ENCODE results near the gene GAS7.
"Not testable (repeated sequence)": the region's sequence is repeated elsewhere in the genome, so short reads cannot be mapped to it uniquely, and the experiment has no call there.

The GAS7 gene

GRCh38 chr17:10016958-10017570, 181.3 kb downstream of the GAS7 start:
- not testable (repeated sequence) for H3K27ac ChIP-seq (ENCODE audit: low read depth, low read length); H3K36me3 ChIP-seq (ENCODE audit: control insufficient read depth, insufficient read depth, low read length); H3K9me3 ChIP-seq (ENCODE audit: control insufficient read depth, insufficient read depth, low read depth, low read length); H3K27me3 ChIP-seq (ENCODE audit: control insufficient read depth, insufficient read depth, low read length); H3K4me3 ChIP-seq (ENCODE audit: low read depth, low read length); H3K9ac ChIP-seq (ENCODE audit: low read length)
- H3K4me1 ChIP-seq (ENCODE audit: control insufficient read depth, insufficient read depth, low read length) = peaks cover 31% of the 10 kb centered on the region

- Histone ChIP-seq H3K9ac (ENCODE audit: low read length) (no peak overlapping the region), H3K4me3 (ENCODE audit: low read depth, low read length) (no peak overlapping the region), H3K4me1 (ENCODE audit: control insufficient read depth, insufficient read depth, low read length) (peaks cover 20% of the 10 kb centered on the region), H3K27ac (ENCODE audit: low read depth, low read length) (no peak overlapping the region), H3K36me3 (ENCODE audit: control insufficient read depth, insufficient read depth, low read length) (no peaks in the 10 kb centered on the region), H3K27me3 (ENCODE audit: control insufficient read depth, insufficient read depth, low read length) (no peaks in the 10 kb centered on the region), H3K9me3 (ENCODE audit: control insufficient read depth, insufficient read depth, low read depth, low read length) (no peaks in the 10 kb centered on the region)
Observed at GRCh38 chr17:10013365-10014112, 184.9 kb downstream of the GAS7 start.

GRCh38 chr17:10010752-10011151, 187.7 kb downstream of the GAS7 start:
- Histone ChIP-seq H3K27ac (ENCODE audit: low read depth, low read length) (no peak overlapping the region), H3K27me3 (ENCODE audit: control insufficient read depth, insufficient read depth, low read length) (no peaks in the 10 kb centered on the region), H3K9ac (ENCODE audit: low read length) (no peak overlapping the region), H3K9me3 (ENCODE audit: control insufficient read depth, insufficient read depth, low read depth, low read length) (no peaks in the 10 kb centered on the region), H3K4me3 (ENCODE audit: low read depth, low read length) (no peak overlapping the region), H3K4me1 (ENCODE audit: control insufficient read depth, insufficient read depth, low read length) (peaks cover 16% of the 10 kb centered on the region), H3K36me3 (ENCODE audit: control insufficient read depth, insufficient read depth, low read length) (no peaks in the 10 kb centered on the region)

GRCh38 chr17:10003705-10004104, 194.7 kb downstream of the GAS7 start:
- no peak overlapping the region for H3K27ac ChIP-seq (ENCODE audit: low read depth, low read length)
- H3K27me3 ChIP-seq (ENCODE audit: control insufficient read depth, insufficient read depth, low read length) = no peaks in the 10 kb centered on the region
- H3K36me3 ChIP-seq (ENCODE audit: control insufficient read depth, insufficient read depth, low read length) = no peaks in the 10 kb centered on the region

GRCh38 chr17:10002567-10003360, 195.6 kb downstream of the GAS7 start:
- not testable (repeated sequence) for H3K27me3 ChIP-seq (ENCODE audit: control insufficient read depth, insufficient read depth, low read length); H3K9me3 ChIP-seq (ENCODE audit: control insufficient read depth, insufficient read depth, low read depth, low read length); H3K4me1 ChIP-seq (ENCODE audit: control insufficient read depth, insufficient read depth, low read length); H3K36me3 ChIP-seq (ENCODE audit: control insufficient read depth, insufficient read depth, low read length); H3K9ac ChIP-seq (ENCODE audit: low read length); H3K4me3 ChIP-seq (ENCODE audit: low read depth, low read length); H3K27ac ChIP-seq (ENCODE audit: low read depth, low read length)

More at GRCh38 chr17:10003705-10004104, 194.7 kb downstream of the GAS7 start:
- Histone ChIP-seq H3K4me1 (ENCODE audit: control insufficient read depth, insufficient read depth, low read length) (no peaks in the 10 kb centered on the region; the same call in 1 of the 2 replicates), H3K4me3 (ENCODE audit: low read depth, low read length) (no peak overlapping the region), H3K9ac (ENCODE audit: low read length) (no peak overlapping the region), H3K9me3 (ENCODE audit: control insufficient read depth, insufficient read depth, low read depth, low read length) (no peaks in the 10 kb centered on the region)

GRCh38 chr17:10001306-10001873, 197.0 kb downstream of the GAS7 start:
- Histone ChIP-seq H3K4me1 (ENCODE audit: control insufficient read depth, insufficient read depth, low read length) (no peaks in the 10 kb centered on the region; the same call in 1 of the 2 replicates), H3K9ac (ENCODE audit: low read length) (no peak overlapping the region), H3K27ac (ENCODE audit: low read depth, low read length) (no peak overlapping the region), H3K9me3 (ENCODE audit: control insufficient read depth, insufficient read depth, low read depth, low read length) (no peaks in the 10 kb centered on the region), H3K4me3 (ENCODE audit: low read depth, low read length) (no peak overlapping the region), H3K36me3 (ENCODE audit: control insufficient read depth, insufficient read depth, low read length) (no peaks in the 10 kb centered on the region), H3K27me3 (ENCODE audit: control insufficient read depth, insufficient read depth, low read length) (no peaks in the 10 kb centered on the region)

- H3K9me3 ChIP-seq (ENCODE audit: control insufficient read depth, insufficient read depth, low read depth, low read length) = no peaks in the 10 kb centered on the region
- no peaks in the 10 kb centered on the region; the same call in 1 of the 2 replicates for H3K4me1 ChIP-seq (ENCODE audit: control insufficient read depth, insufficient read depth, low read length)
- H3K4me3 ChIP-seq (ENCODE audit: low read depth, low read length) = no peak overlapping the region
- H3K27me3 ChIP-seq (ENCODE audit: control insufficient read depth, insufficient read depth, low read length) = no peaks in the 10 kb centered on the region
- no peaks in the 10 kb centered on the region for H3K36me3 ChIP-seq (ENCODE audit: control insufficient read depth, insufficient read depth, low read length)
- H3K27ac ChIP-seq (ENCODE audit: low read depth, low read length) = no peak overlapping the region
- no peak overlapping the region for H3K9ac ChIP-seq (ENCODE audit: low read length)
Observed at GRCh38 chr17:9999919-10000695, 198.3 kb downstream of the GAS7 start.

- H3K4me3 ChIP-seq (ENCODE audit: low read depth, low read length) = no peak overlapping the region
- H3K27me3 ChIP-seq (ENCODE audit: control insufficient read depth, insufficient read depth, low read length) = no peaks in the 10 kb centered on the region
- no peak overlapping the region for H3K27ac ChIP-seq (ENCODE audit: low read depth, low read length)
- H3K36me3 ChIP-seq (ENCODE audit: control insufficient read depth, insufficient read depth, low read length) = no peaks in the 10 kb centered on the region
- no peak overlapping the region for H3K9ac ChIP-seq (ENCODE audit: low read length)
- H3K4me1 ChIP-seq (ENCODE audit: control insufficient read depth, insufficient read depth, low read length) = no peaks in the 10 kb centered on the region
- no peaks in the 10 kb centered on the region for H3K9me3 ChIP-seq (ENCODE audit: control insufficient read depth, insufficient read depth, low read depth, low read length)
Observed at GRCh38 chr17:9998060-9998459, 200.3 kb downstream of the GAS7 start.

DNA sequence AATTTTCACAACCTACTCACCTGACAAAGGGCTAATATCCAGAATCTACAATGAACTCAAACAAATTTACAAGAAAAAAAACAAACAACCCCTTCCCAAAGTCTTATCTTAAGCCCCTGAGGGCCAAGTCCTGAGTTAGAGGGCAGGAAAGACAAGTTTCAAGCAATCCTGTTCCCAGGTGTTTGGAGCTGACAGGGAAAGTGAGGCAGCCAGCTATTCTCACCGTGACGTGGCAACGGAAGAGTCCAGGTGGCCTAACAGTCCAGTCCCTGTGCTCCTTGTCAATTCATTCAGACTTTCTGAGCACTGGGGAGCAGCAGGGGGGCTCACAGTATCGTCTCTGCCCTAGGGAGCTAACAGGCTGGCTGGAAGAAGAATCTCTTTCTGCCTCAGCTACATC, 203.6 kb downstream of the GAS7 start:
- Histone ChIP-seq H3K27me3 (ENCODE audit: control insufficient read depth, insufficient read depth, low read length) (no peaks in the 10 kb centered on the region), H3K4me1 (ENCODE audit: control insufficient read depth, insufficient read depth, low read length) (no peaks in the 10 kb centered on the region), H3K4me3 (ENCODE audit: low read depth, low read length) (no peak overlapping the region), H3K9ac (ENCODE audit: low read length) (no peak overlapping the region), H3K9me3 (ENCODE audit: control insufficient read depth, insufficient read depth, low read depth, low read length) (no peaks in the 10 kb centered on the region), H3K36me3 (ENCODE audit: control insufficient read depth, insufficient read depth, low read length) (no peaks in the 10 kb centered on the region), H3K27ac (ENCODE audit: low read depth, low read length) (no peak overlapping the region)

GRCh38 chr17:9991796-9992195, 206.6 kb downstream of the GAS7 start:
- H3K9ac ChIP-seq (ENCODE audit: low read length) = no peak overlapping the region
- H3K4me3 ChIP-seq (ENCODE audit: low read depth, low read length) = no peak overlapping the region
- H3K27ac ChIP-seq (ENCODE audit: low read depth, low read length) = no peak overlapping the region
- H3K27me3 ChIP-seq (ENCODE audit: control insufficient read depth, insufficient read depth, low read length) = no peaks in the 10 kb centered on the region
- H3K36me3 ChIP-seq (ENCODE audit: control insufficient read depth, insufficient read depth, low read length) = no peaks in the 10 kb centered on the region
- 0 out of 2 replicates have a peak, but pooled peaks cover 2% of the 10 kb centered on the region for H3K9me3 ChIP-seq (ENCODE audit: control insufficient read depth, insufficient read depth, low read depth, low read length)
- peaks cover 5% of the 10 kb centered on the region for H3K4me1 ChIP-seq (ENCODE audit: control insufficient read depth, insufficient read depth, low read length)

Data from HUES6 (cell line).